NT2/D1 (cell line): Measurements from ENCODE around the gene SURF2.

Experiments used
- YY1 ChIP-seq: IDR thresholded peaks from 2 replicates; pipeline ENCODE4 v1.6.1; 2011; ENCODE audit not compliant: insufficient read length, insufficient read depth
- ZNF274 ChIP-seq: IDR thresholded peaks from 2 replicates; pipeline ENCODE4 v1.6.1; 2011; ENCODE audit warnings: mild to moderate bottlenecking, low read depth, low read length

DNA sequence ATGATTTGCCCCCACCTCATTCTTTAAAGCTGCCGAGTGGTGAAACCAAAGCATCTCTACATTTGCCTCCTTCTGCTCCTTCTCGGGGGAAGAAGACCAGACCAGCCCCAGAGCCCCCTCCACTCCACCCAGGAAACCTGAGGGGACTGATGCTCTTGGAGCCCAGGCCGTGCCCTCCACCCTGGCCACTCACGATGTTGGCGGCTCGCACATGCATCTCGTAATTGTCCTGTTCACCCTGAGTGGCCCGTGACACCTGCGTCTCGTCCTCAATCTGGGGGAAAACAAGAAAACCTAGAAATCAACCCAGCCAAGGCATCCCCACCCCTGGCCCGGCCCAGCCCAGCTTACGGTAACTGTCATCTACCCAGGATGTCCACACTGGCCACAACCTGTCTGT, 11.4 kb upstream of the SURF2 start:
- no peak for TF ChIP-seq YY1
- TF ChIP-seq ZNF274: no peak
